ENCODE measurements around the gene LRRC8D.
"Not testable (repeated sequence)": the region's sequence is repeated elsewhere in the genome, so short reads cannot be mapped to it uniquely, and the experiment has no call there.

LRRC8D gene

DNA sequence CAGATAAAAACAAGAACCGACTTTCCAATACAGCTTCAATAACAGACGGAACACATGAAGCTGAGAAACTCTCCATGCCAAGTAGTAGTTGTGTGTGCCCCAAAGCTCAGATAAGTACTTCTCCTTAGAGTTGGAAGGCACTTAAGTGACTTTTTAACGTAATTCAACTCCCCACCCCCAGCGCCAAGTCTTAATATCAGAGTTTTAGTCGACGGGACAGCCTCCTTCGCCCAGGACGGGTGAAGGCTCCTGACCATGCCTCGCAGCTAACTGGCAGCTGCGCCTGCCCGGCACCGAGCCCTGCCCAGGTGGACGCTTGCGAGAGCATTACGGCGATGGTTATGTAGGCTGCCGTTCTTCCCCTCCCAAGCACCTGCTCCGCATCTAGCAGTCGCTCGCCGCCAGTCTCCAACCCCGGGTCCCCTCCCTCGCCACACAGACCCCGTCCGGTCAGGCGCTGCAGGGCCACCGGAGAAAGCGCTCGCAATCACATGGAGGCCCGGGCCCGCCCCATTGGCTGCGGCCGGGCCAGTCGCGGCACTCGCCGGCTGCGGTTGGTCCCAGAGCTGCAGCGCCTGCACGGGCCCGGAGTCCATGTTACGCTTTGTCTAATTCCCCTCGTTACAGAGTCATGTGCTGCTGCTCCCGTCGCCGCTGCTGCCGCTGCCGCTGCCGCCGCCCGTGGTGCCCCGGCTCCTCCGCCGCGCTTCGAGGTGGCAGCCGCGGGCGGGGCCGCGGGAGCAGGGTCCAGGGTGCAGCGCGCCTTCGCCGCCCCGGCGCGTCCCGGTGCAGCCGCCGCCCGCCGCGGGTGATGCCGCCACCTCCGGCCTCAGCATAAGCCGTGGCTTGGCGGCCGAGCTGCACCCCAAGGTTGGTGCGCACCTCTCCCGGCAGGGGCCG lies at the start of gene LRRC8D:
Gene LRRC8D (plus strand): TSS at position 611 of the 900 bp plus-strand sequence. CDS start 112,037 bp downstream, outside the sequence.
- peak; percentile 75 to 87 for DNase-seq

DNA sequence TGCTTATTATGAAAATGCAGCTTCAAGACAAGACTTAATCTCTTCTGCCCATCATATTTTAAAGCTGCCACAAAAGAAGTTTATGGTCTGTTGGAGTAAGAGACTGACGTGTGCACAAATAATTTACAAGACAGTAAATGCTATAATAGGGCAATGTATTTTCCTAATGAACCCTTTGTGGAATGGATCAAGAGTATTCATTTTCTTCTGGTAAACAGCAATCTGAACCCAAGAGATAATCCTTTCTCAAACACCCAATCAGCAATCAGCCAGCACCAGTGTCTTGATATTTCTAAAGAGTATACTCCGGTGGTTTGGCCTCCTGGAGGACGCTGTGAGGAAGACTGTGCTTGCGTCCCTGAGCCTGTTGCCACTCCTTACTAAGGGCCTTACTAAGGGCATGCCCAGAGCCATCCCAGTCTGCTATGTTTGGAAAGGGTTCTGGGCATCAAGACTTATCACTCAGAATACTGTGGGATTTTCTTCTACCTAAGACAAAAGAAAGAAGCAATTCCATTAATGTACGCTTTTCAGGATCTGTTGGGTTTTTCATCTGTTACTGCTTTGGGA lies 48.8 kb upstream of the LRRC8D start:
- no peak for DNase-seq

DNA sequence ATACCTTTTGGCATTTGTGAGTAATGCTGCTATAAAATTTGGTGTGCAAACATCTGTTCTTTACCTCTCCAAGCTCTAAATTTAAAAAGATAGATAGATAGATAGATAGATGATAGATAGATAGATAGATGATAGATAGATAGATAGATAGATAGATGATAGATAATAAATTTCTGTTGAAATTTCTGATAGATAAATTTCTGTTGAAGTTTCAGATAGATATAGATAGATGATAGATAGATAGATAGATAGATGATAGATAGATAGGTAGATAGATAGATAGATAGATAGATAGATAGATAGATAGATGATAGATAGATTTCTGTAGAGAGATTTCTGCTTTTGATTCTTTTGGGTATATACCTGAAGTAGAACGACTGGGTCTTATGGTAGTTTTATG lies 44.7 kb upstream of the LRRC8D start:
- DNase-seq, result not testable (repeated sequence)

DNA sequence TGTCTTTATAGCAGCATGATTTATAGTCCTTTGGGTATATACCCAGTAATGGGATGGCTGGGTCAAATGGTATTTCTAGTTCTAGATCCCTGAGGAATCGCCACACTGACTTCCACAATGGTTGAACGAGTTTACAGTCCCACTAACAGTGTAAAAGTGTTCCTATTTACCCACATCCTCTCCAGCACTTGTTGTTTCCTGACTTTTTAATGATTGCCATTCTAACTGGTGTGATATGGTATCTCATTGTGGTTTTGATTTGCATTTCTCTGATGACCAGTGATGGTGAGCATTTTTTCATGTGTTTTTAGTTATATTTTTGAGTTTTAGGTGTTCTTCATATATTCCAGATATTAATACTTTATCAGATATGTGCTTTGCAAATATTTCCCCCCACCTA lies 43.6 kb upstream of the LRRC8D start:
- not testable (repeated sequence) for DNase-seq

DNA sequence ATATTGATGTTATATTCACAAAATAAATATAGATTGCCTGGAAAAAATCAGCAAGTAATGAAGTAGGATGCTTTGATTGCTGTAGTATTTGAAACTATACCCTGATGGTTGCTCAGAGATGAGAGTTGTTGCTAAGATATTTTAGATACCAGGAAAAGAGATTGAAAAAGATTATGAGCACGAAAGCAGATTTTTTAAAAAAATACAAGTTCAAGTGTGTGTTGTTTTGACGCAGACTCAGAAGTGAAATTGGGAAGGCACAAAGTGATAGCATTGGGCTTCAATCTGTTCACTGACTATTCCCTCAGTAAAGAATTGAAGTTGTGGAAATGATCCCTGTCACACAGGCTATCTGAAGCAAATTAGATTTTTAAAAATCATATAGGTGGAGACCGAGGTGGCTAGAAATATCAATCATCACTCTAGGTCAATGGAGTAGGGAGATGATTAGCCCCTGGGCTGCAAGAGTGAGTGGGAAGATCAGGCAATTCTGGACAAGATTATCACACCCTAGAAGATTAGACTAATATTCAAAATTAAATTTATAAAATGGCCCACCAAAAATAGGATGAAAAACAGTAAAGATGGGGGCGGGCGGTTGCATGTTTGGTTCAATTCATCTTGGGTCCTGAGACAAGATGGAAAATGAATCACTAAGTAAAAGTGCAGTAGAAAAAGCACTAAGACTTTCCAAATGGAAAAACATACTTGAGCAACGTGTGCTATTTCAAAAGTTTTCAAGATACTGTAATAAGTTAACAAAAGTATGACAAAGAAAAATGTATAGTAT lies 41.5 kb upstream of the LRRC8D start:
- no peak for DNase-seq

DNA sequence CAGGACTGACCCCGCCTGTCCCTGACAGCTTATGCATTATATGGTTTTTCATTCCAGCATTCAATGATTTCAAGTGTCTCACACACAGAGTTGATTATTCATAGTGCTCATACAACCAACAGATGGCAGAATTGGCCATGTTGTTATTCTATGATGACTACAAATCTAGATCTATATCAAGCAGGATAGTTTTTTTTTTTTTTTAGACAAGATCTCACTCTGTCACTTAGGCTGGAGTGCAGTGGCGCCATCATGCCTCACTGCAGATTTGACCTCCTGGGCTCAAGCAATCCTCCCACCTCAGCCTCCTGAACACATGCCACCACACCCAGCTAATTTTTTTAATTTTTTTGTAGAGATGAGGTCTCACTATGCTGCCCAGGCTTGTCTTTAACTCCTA lies 40.1 kb upstream of the LRRC8D start:
- peak in 1 of 2 experiments; percentile 22 for DNase-seq

DNA sequence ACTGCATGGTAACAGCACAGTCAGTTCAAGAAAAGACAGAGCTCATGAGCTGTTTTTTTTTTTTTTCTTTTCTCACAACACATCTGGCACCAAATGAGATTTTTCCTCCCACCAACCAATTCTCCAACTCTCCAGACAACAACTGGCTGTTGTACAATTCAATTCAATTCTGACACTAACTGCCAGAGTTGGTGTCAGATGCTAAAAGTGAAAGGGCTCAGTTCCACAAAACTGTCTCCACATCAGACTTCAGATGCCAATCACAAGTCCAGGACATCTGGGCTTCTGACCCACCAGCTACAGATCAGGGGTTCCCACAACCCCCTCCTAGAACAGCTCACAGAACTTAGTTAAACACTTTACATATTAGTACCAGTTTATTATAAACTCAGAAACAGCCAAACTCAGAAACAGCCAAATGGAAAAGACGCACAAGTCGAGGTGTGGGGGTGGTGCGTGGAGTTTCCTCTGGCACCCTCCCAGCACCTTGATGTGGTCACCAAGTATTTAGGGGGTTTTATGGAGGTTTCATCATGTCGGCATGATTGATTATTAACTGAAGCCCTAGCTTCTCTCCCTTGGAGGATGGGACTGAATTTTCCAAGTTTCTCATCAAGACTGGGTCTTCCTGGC lies 39.2 kb upstream of the LRRC8D start:
- no peak for DNase-seq

DNA sequence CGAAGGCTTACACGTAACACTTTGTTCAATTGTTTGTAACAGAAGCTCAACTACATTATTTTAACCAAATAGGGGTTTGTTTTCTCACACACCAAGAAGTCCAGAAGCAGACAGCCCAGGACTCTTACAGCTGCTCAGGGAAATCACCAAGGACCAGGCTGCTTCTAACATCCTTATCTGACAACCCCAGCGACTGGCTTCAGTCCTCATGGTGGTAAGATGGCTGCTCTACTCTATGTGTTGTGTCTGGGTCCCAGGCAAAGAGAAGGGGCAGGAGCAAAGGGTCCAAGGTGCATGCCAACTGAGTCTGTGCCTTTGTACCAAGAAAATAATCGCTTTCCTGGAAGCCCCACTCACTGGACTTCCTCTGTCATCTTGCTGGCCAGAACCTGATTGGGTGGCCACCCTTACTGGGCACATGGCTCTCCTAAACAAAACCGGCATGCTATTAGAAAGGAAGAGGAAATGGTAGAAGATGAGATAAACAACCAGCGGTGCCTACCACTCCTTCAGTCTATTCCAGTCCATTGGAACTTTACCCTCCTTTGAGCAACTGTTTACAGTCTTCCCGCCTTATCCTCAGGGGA lies 34.1 kb upstream of the LRRC8D start:
- no peak for DNase-seq

DNA sequence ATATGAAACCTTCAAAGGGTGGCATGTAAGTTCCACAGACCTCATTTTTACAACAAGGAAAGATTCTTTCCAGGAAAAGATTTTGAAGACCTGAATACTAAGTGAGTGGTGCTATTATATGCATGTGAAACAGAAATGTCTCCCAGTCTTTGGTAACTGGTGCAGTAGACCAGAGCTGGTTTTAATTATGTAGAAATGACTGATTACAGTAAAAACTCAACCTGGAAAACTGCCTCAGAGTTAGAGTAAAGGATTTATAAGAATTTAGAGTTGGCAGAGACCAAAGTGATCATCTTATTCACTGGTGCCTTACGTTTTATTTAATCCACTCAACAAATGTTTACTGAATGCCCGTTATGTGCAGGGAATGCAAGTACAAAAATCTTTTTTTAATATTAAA lies 30.2 kb upstream of the LRRC8D start:
- no peak for DNase-seq

DNA sequence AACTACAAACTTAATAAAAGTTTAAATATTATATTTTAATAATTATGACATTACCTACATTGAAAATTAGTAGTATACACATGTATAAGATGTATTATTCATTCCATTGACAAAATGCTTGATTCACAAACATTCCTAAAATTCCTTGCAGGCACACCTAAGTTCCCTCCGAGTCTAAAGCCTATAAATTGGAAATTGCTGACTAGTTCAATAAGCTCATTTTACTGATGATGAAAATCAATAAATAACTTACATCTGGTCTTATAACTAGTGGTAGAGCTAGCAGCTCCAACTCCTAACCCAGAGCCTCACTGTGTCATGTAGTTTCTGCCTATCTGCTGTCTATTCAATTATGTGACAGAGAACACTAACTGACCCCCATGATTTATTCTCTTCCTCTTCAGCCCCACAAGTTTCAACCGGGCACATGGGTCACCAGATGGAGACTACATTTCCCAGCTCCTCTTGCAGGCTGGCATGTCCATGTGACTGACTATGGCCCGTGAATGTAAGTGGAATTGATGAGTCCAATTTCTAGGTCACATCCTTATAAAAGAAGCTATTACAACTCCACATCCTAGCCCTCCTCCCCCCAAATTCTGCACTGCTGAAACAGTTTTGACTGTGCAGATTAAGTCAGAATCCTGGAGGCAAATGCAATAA lies 29.6 kb upstream of the LRRC8D start:
- DNase-seq, result no peak

DNA sequence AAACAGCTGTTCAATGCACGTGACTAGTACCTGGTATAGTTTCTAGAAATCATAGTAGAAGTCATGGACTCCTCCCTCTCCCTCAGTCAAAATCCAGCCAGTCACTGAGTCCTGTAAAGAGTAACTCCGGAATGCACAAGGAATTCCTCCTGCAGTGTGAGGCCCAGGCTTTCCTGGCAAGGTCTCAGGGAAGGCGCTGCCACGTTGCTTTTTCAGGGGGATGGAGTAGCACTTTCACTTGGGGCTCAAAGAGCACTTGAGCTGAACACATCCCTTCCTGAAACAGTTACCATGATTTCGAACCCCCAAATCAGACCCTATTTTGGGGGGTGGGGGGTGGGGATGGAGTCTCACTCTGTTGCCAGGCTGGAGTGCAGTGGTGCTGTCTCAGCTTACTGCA lies 26.4 kb upstream of the LRRC8D start:
- no peak for DNase-seq

DNA sequence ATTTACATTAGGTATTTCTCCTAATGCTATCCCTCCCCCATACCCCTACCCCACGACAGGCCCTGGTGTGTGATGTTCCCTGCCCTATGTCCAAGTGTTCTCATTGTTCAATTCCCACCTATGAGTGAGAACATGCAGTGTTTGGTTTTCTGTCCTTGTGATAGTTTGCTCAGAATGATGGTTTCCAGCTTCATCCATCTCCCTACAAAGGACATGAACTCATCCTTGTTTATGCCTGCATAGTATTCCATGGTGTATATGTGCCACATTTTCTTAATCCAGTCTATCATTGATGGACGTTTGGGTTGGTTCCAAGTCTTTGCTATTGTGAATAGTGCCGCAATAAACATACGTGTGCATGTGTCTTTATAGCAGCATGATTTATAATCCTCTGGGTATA lies 25.3 kb upstream of the LRRC8D start:
- not testable (repeated sequence) for DNase-seq

DNA sequence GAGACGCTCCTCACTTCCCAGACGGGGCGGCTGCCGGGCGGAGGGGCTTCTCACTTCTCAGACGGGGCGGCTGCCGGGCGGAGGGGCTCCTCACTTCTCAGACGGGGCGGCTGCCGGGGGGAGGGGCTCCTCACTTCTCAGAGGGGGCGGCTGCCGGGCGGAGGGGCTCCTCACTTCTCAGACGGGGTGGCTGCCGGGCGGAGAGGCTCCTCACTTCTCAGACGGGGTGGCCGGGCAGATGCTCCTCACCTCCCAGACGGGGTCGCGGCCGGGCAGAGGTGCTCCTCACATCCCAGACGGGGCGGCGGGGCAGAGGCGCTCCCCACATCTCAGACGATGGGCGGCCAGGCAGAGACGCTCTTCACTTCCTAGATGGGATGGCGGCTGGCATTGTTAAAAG lies 23.0 kb upstream of the LRRC8D start:
- DNase-seq, result not testable (repeated sequence)

DNA sequence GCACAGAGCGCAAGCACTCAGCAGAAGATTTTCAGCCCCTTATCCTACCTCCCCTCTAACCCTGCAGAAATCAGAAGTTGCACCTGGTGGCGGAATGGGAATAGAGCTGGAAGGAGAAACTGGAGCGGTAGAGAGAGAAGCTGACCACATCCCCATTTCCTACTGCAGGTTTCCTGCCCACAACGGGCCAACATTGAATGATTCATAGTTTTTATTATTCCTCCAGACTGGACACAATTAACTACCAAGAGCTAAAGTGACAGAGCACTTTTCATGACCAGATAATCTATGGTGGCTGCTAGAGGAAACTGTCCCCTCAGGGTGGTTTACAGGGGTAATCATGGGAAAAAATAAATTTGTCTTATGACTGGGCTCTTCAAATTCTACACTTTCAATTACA lies 21.3 kb upstream of the LRRC8D start:
- no peak for DNase-seq

DNA sequence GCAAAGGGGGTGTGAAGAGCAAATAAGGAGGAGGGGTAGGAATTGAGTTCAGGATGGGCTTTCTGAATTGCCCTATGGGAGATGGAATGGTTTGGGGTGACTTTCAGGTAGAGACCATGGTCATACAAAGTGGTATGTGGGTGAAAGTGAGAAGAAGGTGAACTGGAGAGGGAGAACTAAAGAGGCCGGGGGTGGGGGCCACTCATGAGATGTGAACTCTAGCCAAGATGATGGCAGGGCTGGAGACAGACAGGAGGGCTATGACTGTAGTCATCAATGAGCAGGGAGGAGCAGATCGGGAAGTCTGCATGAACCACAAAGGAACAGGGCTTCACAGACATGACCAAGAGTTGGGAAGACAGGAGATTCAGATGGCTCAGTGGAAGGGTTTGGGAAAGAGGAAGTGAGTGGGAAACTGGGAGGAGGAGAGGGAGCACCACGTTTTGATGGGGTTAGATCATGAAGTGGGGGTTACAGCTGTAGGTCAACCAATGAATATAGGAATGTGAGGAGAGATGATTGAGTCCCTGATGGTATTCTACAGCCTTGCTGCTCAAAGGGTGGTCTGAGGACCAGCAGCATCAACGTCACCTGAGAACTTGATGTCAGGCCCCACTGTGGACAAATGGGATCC lies 20.7 kb upstream of the LRRC8D start:
- no peak for DNase-seq

DNA sequence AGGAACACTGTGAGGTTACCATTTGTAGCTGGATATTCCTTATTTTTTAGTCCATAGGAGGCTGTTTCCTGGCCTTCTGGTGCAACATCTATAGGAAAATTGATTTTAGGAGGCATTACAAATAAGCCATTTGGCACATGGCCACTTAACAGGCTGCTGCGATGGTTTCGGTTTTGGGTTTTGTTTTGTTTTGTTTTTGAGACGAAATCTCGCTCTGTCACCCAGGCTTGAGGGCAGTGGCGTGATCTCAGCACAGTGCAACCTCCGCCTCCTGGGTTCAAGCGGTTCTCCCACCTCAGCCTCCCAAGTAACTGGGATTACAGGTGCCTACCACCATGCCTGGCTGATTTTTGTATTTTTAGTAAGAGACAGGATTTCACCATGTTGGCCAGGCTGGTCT lies 20.1 kb upstream of the LRRC8D start:
- no peak for DNase-seq

DNA sequence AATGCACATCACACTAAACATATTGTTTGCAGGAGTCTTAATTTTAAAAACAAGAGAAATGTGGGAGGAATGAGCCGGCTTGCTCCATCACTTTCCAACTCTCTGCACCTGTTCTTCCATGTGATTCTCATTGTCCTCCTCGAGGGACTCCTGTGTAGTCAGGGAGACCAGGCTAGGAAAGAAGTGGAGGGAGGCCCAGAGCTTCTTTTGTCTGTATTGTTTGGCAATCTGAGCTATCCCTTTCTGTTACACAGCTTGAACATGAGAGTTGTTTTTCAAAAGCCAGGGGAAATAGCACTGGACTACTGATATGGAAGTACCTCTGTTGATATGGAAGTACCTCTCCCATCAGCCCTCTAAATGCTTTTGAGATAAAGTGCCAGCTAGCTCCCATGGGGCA lies 18.8 kb upstream of the LRRC8D start:
- peak; percentile 13 to 32 for DNase-seq

DNA sequence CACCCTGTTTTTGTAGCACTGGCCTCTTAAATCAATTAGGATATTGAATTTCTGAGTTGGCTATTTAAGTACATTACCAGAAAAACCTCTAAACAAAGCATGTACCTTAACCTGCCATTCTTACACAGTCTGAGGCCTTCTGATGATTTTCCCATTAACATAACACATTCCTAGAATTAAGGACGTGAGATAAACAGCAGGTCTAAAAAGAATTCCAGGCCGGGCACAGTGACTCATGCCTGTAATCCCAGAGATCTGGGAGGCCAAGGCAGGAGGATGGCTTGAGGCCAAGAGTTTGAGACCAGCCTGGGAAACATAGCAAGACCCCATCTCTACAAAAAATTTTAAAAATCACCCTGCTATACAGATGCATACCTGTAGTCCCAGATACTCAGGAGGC lies 18.0 kb upstream of the LRRC8D start:
- no peak for DNase-seq

DNA sequence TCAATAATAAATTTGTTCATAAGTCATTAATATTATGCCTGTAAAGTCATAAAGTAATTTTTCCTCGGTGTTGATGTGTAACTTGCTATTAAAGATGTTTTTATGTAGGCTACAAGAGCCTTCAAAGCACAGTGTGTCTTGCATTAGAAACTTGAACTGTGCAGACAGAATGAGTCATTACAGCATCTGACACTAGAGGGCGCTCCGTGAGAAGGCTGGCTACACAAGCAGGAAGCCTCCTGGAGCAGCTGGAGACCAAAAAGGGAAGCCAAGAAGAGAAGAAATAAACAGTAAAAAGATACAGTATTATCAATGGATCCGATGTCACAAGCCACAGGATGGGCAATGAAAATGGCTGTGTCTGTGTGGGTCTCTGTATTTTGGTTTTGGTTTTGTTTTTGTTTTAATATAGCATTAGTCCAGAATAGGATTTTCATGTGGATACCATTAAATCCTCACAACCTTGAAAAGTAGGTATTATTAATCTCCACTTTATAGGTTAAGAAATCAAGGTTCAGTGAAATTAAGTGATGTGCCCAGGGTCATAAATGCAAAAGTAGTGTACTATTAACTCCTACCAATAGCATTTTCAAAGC lies 16.1 kb upstream of the LRRC8D start:
- DNase-seq, result peak; percentile 63 to 67

DNA sequence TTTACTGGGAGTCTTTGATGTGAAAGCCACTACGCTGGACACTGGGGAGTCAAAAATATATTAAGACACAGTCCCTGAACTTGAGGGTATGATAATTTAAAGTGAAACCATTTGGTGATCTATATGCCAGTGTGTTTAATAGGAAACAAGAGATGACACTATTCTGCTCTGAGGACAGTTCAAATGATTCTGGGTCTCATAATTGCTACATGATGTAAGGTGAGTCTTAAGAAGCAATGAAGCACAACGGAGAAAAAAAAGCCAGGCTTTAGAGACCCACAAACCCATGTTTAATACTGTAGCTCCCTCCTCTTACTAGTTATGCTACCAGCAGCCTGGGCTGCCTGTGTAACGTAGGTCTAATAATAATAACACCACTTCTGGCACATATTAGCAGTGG lies 14.2 kb upstream of the LRRC8D start:
- no peak for DNase-seq

DNA sequence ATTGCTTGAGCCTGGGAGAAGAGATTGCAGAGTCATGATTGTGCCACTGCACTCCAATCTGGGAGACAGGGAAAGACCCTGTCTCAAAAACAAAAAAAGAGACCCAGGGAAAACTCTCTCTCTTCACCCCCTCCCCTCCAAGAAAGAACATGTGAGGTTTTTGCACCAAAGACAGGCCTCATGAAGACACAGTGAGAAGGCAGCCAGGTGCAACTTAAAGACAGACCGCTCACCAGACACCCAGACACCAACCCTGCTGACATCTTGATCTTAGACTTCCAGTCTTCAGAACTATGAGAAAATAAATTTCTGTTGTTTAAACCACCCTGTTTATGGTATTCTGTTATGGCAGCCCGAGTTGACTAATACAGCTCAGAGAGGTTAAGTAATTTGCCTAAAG lies 13.3 kb upstream of the LRRC8D start:
- no peak for DNase-seq
